NCI-H226 (cell line): ENCODE measurements around the gene SEMA5A.

Source experiments
- DNase-seq: peaks from one replicate; pipeline ENCODE4 v3.0.0-alpha.2; 2015

The SEMA5A gene

GRCh38 chr5:9318031-9318430 is 227.8 kb downstream of the SEMA5A start:
- no peak for DNase-seq

- no peak for DNase-seq
Observed at GRCh38 chr5:9316733-9317132, 229.1 kb downstream of the SEMA5A start.

- DNase-seq = peak; percentile 44
Observed at GRCh38 chr5:9316041-9316440, 229.8 kb downstream of the SEMA5A start.

DNA sequence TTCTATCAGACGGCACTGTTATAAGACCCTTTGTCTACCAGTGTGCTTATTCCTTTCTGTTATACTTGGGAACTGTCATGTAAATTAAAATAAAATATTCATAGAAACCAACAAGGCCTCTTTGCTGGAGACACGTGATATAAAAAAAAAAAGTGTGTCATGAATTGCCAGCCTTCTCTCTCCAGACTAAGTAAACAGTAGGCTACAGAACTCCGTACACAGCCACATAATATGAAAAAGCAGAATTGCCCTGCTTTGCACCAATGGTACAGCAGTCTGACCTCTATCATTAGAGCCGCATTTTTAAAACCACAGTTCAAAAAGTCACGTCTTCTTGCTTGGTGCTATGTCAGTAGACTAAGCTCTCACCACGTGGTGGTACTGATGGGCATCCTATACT is 231.3 kb downstream of the SEMA5A start:
- no peak for DNase-seq

DNA sequence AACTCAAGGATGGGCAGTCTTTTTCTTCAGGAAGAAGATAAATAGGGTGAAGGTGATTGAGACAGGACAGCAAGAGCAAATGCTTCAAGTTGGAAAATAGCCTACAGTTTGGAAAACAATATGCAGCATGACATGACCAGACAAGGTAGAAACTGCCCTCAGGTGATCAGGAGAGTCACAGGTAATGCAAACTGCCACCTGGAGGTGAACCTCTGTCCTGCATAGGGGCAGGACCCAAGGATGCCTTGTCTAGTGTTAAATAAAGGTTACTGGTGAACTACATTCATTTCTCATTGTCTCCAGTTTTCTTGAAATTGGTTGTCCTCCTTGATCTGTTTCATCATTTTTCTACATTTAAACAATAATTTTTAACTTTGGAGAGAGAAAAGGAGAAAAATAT is 232.1 kb downstream of the SEMA5A start:
- no peak for DNase-seq

- no peak for DNase-seq
Observed at GRCh38 chr5:9307150-9307549, 238.7 kb downstream of the SEMA5A start.

GRCh38 chr5:9302218-9302617 is 243.7 kb downstream of the SEMA5A start:
- DNase-seq = peak; percentile 33

- peak; percentile 66 for DNase-seq
Observed at GRCh38 chr5:9301200-9301599, 244.7 kb downstream of the SEMA5A start.

GRCh38 chr5:9297134-9297533 is 248.7 kb downstream of the SEMA5A start:
- no peak for DNase-seq

- DNase-seq = no peak
Observed at GRCh38 chr5:9295466-9295801, 250.4 kb downstream of the SEMA5A start.

- DNase-seq = no peak
Observed at GRCh38 chr5:9294793-9295465, 250.9 kb downstream of the SEMA5A start.

DNA sequence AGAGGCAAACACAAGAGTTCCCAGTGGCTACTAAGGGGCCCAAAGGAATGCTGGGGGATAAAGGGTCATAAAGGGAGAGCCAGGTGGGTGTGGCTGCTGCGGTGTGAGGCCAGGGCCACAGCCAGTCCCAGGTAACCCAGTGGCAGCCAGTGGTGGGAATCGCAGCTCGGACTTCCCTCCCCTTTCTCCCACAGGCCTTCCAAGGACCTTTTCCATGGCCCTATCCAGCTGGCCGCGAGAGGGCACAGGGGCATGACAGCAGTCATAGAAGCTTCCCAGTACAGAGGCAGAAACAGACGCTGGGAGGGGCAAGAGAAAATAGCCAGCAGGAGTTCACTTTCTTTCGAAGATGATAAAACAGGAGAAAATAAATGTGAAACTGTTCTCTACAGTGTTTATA is 257.6 kb downstream of the SEMA5A start:
- DNase-seq = no peak

GRCh38 chr5:9284781-9285307 is 261.0 kb downstream of the SEMA5A start:
- DNase-seq = peak; percentile 52

- DNase-seq = no peak
Observed at GRCh38 chr5:9284272-9284671, 261.6 kb downstream of the SEMA5A start.

DNA sequence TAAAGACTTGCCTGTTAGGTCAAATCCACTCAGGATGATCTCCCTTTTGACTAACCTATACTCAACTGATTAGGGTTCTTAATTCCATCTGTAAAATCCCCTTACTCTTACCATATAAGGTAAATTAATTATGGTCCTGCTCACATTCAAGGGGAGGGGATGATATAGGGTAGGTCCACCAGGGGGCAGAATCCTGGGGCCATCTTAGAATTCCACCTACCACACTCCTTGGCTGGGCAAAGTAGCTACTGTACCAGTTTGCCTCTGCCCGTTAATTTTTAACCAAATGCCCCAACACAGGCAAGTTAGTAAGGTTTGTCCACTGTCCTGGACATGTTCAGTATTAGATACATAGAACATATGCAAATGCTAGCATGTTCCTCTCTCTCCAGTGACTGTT is 262.4 kb downstream of the SEMA5A start:
- DNase-seq = no peak

- peak; percentile 32 for DNase-seq
Observed at GRCh38 chr5:9283021-9283420, 262.9 kb downstream of the SEMA5A start.

DNA sequence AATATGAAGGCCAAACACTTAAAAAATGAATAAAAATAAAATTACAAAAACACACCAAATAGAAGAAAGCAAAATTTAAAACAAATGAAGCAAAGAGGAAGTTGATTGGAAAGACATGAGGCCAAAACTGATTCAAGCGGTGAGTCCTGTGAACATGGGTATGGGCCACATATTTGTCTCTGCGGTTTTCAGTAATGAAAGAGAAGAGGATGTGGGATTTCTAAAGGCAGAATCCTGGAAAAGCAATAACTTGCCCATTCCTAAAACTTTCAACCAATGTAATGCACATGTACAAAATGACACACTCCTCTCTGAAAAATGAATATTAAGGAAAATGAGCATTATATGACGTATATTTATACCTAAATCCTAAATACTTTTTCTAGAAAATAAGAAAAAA is 263.7 kb downstream of the SEMA5A start:
- DNase-seq = no peak

DNA sequence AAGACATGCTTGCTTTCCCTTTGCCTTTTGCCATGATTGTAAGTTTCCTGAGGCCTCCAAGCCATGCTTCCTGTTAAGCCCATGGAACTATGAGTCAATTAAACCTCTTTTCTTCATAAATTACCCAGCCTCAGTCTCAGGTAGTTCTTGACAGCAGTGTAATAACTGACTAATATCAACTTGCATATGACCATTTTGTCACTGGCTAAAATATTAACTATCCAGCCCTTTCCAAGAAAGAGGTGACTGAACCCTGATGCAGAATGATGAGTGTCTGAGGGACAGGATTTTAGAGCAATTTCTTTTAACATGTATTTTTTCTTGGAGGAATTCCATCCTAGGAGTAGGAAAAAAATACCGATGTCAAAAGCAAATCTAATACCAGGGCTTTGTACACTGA is 266.1 kb downstream of the SEMA5A start:
- DNase-seq = no peak

GRCh38 chr5:9278921-9279603 is 266.8 kb downstream of the SEMA5A start:
- DNase-seq = no peak

DNA sequence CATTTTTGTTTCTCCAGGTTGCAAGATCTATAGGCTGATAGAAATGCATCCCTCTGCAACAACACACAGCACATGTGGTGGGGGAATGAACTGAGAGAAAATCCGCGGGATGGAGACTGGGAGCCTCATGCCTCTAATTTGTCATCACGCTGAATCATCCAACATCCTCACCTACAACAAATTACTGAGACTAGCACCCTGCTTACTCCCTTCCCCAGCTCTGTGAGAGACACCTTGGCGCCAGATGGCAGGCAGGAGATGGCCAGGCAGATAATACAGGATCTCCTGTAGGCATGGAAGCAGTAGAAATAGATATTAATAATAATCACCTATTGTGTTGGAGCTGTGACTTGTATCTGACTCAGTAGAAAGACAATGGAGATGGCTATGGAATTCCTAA is 276.9 kb downstream of the SEMA5A start:
- peak; percentile 15 for DNase-seq

GRCh38 chr5:9268226-9268625 is 277.6 kb downstream of the SEMA5A start:
- no peak for DNase-seq

DNA sequence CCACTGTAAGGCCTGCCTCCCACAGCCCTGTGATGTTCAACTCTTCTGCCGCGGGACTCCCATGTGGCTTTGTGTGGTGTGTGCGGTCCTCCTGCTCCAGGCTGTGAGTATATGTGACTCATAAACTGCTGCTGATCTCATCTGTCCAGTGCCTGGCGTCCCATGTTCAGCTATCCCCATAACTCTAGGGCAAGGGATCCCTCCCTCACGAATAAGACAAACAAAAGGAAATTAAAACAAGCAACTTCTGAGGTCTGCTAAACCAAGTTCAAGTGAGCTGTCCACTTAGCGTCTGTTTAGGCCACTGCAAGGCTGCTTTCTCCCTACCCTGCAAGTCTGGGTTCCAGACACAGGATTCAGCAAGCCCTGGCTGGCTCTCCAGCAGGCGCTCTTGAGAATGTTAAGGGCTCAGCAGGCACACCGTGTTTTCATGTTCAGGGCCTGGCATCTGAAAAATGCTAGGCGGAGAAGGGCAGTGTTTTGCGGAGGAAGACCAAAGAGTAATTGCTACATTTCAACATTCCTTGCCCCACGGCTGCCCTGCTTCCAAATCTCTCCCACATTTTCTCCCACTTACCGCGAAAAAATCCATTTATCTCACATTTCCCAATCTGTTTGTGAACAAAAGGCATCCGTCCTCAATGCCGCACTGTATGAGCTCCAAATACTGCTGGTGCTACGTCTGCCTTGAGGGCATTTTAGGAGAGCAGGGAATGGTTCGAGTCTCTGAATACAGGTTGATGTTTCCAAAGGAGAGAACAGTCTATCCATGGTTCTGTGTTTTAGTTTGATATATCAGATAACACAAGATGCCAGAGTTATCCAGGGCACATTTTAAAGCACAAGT is 280.2 kb downstream of the SEMA5A start:
- peak; percentile 98 for DNase-seq

GRCh38 chr5:9264301-9264700 is 281.6 kb downstream of the SEMA5A start:
- DNase-seq = no peak

DNA sequence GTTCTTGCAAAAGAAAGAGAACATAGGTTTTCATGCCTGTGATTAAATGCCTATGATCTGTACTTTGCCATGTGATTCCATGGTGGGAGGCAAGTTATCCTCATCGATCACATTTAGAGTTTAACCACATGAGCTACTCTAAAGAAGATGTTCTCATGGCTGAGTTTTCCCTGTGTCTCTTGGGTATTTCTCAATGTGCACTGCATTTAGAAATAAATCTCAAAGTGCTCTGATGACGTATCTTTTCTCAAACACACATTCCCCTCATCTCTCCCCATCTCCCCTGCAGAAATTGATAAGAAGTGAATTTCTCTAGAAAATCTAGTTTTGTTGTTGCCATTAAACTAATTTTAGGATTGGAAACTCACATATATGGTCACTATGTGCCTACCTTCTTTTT is 282.2 kb downstream of the SEMA5A start:
- no peak for DNase-seq
